ELF-1 (cell line): Measurements from ENCODE around the gene UBXN2A.
"Not testable (repeated sequence)": the region's sequence is repeated elsewhere in the genome, so short reads cannot be mapped to it uniquely, and the experiment has no call there.

Experiments used
- DNase-seq: peaks from one replicate; pipeline ENCODE4 v3.0.0-alpha.2; 2016; ENCODE audit warnings: low read depth, low spot score

Gene UBXN2A

GRCh38 chr2:24011250-24012104 is 71.2 kb downstream of the UBXN2A start:
- no peak for DNase-seq

- no peak for DNase-seq
Observed at GRCh38 chr2:24012521-24013188, 72.4 kb downstream of the UBXN2A start.

- not testable (repeated sequence) for DNase-seq
Observed at GRCh38 chr2:24014902-24015301, 74.6 kb downstream of the UBXN2A start.

- peak; percentile 46 for DNase-seq
Observed at GRCh38 chr2:24015562-24016375, 75.5 kb downstream of the UBXN2A start.

GRCh38 chr2:24016376-24016761 is 76.1 kb downstream of the UBXN2A start:
- no peak for DNase-seq

GRCh38 chr2:24016853-24017703 is 76.8 kb downstream of the UBXN2A start:
- DNase-seq: no peak

GRCh38 chr2:24017711-24018110 is 77.4 kb downstream of the UBXN2A start:
- no peak for DNase-seq

- no peak for DNase-seq
Observed at GRCh38 chr2:24018241-24018640, 78.0 kb downstream of the UBXN2A start.

- no peak for DNase-seq
Observed at GRCh38 chr2:24019729-24020128, 79.5 kb downstream of the UBXN2A start.

GRCh38 chr2:24020244-24020643 is 80.0 kb downstream of the UBXN2A start:
- no peak for DNase-seq

GRCh38 chr2:24021122-24021998 is 81.1 kb downstream of the UBXN2A start:
- DNase-seq: peak; percentile 70

- no peak for DNase-seq
Observed at GRCh38 chr2:24022324-24022974, 82.2 kb downstream of the UBXN2A start.

- DNase-seq: no peak
Observed at GRCh38 chr2:24022975-24023575, 82.8 kb downstream of the UBXN2A start.

GRCh38 chr2:24024018-24024417 is 83.8 kb downstream of the UBXN2A start:
- DNase-seq: peak; percentile 69

- no peak for DNase-seq
Observed at GRCh38 chr2:24024996-24025663, 84.9 kb downstream of the UBXN2A start.

- no peak for DNase-seq
Observed at GRCh38 chr2:24026233-24026632, 86.0 kb downstream of the UBXN2A start.

GRCh38 chr2:24038786-24039499 is 98.7 kb downstream of the UBXN2A start:
- DNase-seq: no peak

GRCh38 chr2:24040511-24040910 is 100.2 kb downstream of the UBXN2A start:
- no peak for DNase-seq
